Measurements from ENCODE around the gene TMEM95.
"Not testable (repeated sequence)": the region's sequence is repeated elsewhere in the genome, so short reads cannot be mapped to it uniquely, and the experiment has no call there.

DNA sequence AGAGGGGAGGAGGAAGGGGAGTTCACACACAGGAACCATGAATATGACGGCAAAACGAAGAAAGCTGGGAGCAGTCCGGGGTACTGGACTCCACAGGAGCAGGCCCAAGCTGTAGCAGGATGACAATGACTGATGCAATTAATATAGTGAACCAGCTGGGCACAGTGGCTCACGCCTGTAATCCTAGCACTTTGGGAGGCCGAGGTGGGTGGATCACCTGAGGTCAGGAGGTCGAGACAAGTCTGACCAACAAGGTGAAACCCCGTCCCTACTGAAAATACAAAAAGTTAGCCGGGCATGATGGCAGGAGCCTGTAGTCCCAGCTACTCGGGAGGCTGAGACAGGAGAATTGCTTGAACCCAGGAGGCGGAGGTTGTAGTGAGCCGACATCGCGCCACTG, 19.2 kb upstream of the TMEM95 start:
- TF ChIP-seq ZNF274 (IDR thresholded peaks at IDR 0.05; ENCODE audit: low read length); ZNF274 (tag by site-specific recombination; IDR thresholded peaks at IDR 0.05; ENCODE audit: borderline replicate concordance); ZNF548 (tag by site-specific recombination; IDR thresholded peaks at IDR 0.05); ZFP3 (tag by site-specific recombination; IDR thresholded peaks at IDR 0.05; ENCODE audit: low read depth); GLIS2 (tag by site-specific recombination; IDR thresholded peaks at IDR 0.05); BCL11A (tag by site-specific recombination; IDR thresholded peaks at IDR 0.05; ENCODE audit: low read depth); ZNF629 (tag by site-specific recombination; IDR thresholded peaks at IDR 0.05): not testable (repeated sequence)
- TF ChIP-seq, protein P1, sequence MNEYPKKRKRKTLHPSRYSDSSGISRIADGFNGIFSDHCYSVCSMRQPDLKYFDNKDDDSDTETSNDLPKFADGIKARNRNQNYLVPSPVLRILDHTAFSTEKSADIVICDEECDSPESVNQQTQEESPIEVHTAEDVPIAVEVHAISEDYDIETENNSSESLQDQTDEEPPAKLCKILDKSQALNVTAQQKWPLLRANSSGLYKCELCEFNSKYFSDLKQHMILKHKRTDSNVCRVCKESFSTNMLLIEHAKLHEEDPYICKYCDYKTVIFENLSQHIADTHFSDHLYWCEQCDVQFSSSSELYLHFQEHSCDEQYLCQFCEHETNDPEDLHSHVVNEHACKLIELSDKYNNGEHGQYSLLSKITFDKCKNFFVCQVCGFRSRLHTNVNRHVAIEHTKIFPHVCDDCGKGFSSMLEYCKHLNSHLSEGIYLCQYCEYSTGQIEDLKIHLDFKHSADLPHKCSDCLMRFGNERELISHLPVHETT (tag by site-specific recombination; IDR thresholded peaks at IDR 0.05) = not testable (repeated sequence)
